Activated naive CD4-positive, alpha-beta T cell (primary cell): ENCODE measurements around the gene KCTD11.
"Not testable (repeated sequence)": the region's sequence is repeated elsewhere in the genome, so short reads cannot be mapped to it uniquely, and the experiment has no call there.

ENCODE experiments used
- DNase-seq, 4 experiments: peaks; one replicate each; lab custom pipeline; 2025; lab: John Stamatoyannopoulos, UW

KCTD11 gene

GRCh38 chr17:7343250-7343649 lies 8.7 kb upstream of the KCTD11 start:
- DNase-seq = no peak

- no peak for DNase-seq
Measured at GRCh38 chr17:7346761-7347614, 5.0 kb upstream of the KCTD11 start.

- no peak for DNase-seq
Measured at GRCh38 chr17:7347630-7348477, 4.1 kb upstream of the KCTD11 start.

- DNase-seq = no peak
Measured at GRCh38 chr17:7348478-7349242, 3.3 kb upstream of the KCTD11 start.

- no peak for DNase-seq
Measured at GRCh38 chr17:7352503-7352889, 534 bp downstream of the KCTD11 start.

- DNase-seq = no peak
Measured at GRCh38 chr17:7352910-7353635, 1.1 kb downstream of the KCTD11 start.

- DNase-seq = no peak
Measured at GRCh38 chr17:7354262-7354843, 2.4 kb downstream of the KCTD11 start.

GRCh38 chr17:7355053-7355452 lies 3.1 kb downstream of the KCTD11 start, which contains the start of gene TMEM95:
TMEM95 (plus strand) TSS chr17:7355156; CDS start chr17:7355205, 49 bp downstream.
- no peak for DNase-seq

GRCh38 chr17:7355573-7355972 lies 3.6 kb downstream of the KCTD11 start:
- DNase-seq = no peak

- peak; percentile 49 to 81 (median 71) for DNase-seq
Measured at GRCh38 chr17:7356072-7356549, 4.1 kb downstream of the KCTD11 start.

- no peak for DNase-seq
Measured at GRCh38 chr17:7356756-7357155, 4.8 kb downstream of the KCTD11 start.

- no peak for DNase-seq
Measured at GRCh38 chr17:7357381-7357780, 5.4 kb downstream of the KCTD11 start.

- no peak for DNase-seq
Measured at GRCh38 chr17:7361906-7362305, 9.9 kb downstream of the KCTD11 start.

- DNase-seq = no peak
Measured at GRCh38 chr17:7363311-7363710, 11.3 kb downstream of the KCTD11 start.

GRCh38 chr17:7365963-7366362 lies 14.0 kb downstream of the KCTD11 start:
- not testable (repeated sequence) for DNase-seq

- no peak for DNase-seq
Measured at GRCh38 chr17:7367083-7367482, 15.1 kb downstream of the KCTD11 start.

- DNase-seq = no peak
Measured at GRCh38 chr17:7367918-7368598, 16.1 kb downstream of the KCTD11 start.

GRCh38 chr17:7368599-7368994 lies 16.6 kb downstream of the KCTD11 start:
- not testable (repeated sequence) for DNase-seq

GRCh38 chr17:7369825-7370224 lies 17.9 kb downstream of the KCTD11 start:
- no peak for DNase-seq

GRCh38 chr17:7370853-7371252 lies 18.9 kb downstream of the KCTD11 start:
- no peak for DNase-seq
